Measurements from ENCODE around the gene C1orf159. TPM values are rescaled to one million over a fixed set of nuclear protein-coding genes. Genes with fewer than 3 reads are reported as not detected.

The C1orf159 gene
- total RNA-seq, 1 donor from 2014 or later, result 9.2 TPM

DNA sequence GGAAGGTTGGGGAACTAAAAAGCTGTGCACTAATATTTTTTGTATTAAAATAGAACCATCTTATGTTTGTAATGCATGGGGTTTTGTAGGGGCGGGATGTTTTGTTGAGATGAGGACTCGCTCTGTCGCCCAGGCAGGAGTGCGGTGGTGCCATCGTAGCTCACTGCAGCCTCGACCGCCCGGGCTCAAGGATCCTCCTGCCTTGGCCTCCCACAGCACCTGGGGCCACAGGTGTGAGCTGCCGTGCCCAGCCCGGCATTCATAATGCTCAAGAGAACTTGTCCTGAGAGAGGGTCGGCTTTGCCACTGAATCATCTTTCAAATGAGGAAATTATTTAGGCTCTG is 3.0 kb upstream of the C1orf159 start:
- DNase-seq (ENCODE audit: low spot score), result peak; percentile 64
- TF ChIP-seq, protein P1, sequence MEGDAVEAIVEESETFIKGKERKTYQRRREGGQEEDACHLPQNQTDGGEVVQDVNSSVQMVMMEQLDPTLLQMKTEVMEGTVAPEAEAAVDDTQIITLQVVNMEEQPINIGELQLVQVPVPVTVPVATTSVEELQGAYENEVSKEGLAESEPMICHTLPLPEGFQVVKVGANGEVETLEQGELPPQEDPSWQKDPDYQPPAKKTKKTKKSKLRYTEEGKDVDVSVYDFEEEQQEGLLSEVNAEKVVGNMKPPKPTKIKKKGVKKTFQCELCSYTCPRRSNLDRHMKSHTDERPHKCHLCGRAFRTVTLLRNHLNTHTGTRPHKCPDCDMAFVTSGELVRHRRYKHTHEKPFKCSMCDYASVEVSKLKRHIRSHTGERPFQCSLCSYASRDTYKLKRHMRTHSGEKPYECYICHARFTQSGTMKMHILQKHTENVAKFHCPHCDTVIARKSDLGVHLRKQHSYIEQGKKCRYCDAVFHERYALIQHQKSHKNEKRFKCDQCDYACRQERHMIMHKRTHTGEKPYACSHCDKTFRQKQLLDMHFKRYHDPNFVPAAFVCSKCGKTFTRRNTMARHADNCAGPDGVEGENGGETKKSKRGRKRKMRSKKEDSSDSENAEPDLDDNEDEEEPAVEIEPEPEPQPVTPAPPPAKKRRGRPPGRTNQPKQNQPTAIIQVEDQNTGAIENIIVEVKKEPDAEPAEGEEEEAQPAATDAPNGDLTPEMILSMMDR (IDR thresholded peaks at IDR 0.05), result no peak
- Mint-ChIP-seq H3K36me3 (ENCODE audit: low read depth) (peaks cover 2% of the 10 kb centered on the region), H3K4me3 (ENCODE audit: unreplicated experiment) (no peak overlapping the region), H3K27ac (ENCODE audit: unreplicated experiment) (no peak overlapping the region), H3K27me3 (ENCODE audit: low read depth) (no peaks in the 10 kb centered on the region), H3K9me3 (ENCODE audit: low read depth) (no peaks in the 10 kb centered on the region), H3K4me1 (ENCODE audit: low read depth) (peaks cover 10% of the 10 kb centered on the region)

DNA sequence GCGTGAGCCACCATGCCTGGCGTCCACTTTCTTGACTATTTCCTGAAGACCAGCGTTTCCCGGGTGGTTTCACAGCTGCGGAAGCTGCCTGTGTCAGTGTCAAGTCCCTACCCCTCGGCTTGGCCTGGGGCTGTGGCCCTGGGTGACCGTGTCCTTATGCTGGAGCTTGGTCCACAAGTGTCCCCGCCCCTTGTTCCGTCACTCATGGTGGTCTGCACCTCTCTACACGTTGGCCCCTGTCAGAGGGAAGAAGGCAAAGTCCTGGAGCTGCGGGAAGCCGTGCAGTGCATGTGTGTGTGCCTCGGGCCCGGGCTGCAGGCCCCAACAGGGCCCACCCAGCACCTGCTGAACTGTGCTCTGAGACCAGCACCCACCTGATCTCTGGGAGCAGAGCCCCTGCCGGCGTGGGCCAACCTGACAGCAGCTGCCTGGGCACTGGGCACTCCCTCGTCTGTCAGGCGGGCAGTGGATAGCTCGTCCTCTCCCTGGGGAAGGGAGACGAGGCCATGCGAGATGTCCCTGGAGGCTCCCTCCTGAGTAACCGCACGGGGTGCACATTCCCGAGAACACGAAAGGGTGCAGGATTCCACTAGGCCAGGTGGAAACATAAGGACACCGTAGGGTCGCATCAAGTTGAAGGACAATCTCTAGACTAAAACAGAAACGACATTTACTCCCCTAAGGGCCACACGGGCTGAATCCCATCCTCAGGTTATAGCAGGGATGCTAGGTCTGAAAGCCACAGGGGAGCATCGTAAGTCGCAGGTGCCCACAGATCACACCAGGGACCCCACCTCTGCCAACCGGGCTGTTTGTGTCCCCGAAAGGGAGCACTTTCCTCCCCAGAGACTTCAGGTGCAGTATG is 2.4 kb upstream of the C1orf159 start:
- no peak overlapping the region for H3K27ac Mint-ChIP-seq (ENCODE audit: unreplicated experiment)
- peak; percentile 77 for DNase-seq (ENCODE audit: low spot score)
- no peaks in the 10 kb centered on the region for H3K27me3 Mint-ChIP-seq (ENCODE audit: low read depth)
- no peak overlapping the region for H3K4me3 Mint-ChIP-seq (ENCODE audit: unreplicated experiment)
- TF ChIP-seq, protein P1 (IDR thresholded peaks at IDR 0.05), result no peak
- H3K36me3 Mint-ChIP-seq (ENCODE audit: low read depth), result peaks cover 3% of the 10 kb centered on the region
- peaks cover 3% of the 10 kb centered on the region for H3K9me3 Mint-ChIP-seq (ENCODE audit: low read depth)
- peaks cover 10% of the 10 kb centered on the region for H3K4me1 Mint-ChIP-seq (ENCODE audit: low read depth)

GRCh38 chr1:1117469-1117831 is 1.6 kb upstream of the C1orf159 start:
- TF ChIP-seq, protein P1 (IDR thresholded peaks at IDR 0.05), result no peak
- H3K27ac Mint-ChIP-seq (ENCODE audit: unreplicated experiment), result no peak overlapping the region
- H3K4me1 Mint-ChIP-seq (ENCODE audit: low read depth), result peaks cover 10% of the 10 kb centered on the region
- H3K27me3 Mint-ChIP-seq (ENCODE audit: low read depth), result no peaks in the 10 kb centered on the region
- peak; percentile 68 for DNase-seq (ENCODE audit: low spot score)
- peaks cover 3% of the 10 kb centered on the region for H3K36me3 Mint-ChIP-seq (ENCODE audit: low read depth)
- H3K4me3 Mint-ChIP-seq (ENCODE audit: unreplicated experiment), result no peak overlapping the region
- peaks cover 3% of the 10 kb centered on the region for H3K9me3 Mint-ChIP-seq (ENCODE audit: low read depth)

DNA sequence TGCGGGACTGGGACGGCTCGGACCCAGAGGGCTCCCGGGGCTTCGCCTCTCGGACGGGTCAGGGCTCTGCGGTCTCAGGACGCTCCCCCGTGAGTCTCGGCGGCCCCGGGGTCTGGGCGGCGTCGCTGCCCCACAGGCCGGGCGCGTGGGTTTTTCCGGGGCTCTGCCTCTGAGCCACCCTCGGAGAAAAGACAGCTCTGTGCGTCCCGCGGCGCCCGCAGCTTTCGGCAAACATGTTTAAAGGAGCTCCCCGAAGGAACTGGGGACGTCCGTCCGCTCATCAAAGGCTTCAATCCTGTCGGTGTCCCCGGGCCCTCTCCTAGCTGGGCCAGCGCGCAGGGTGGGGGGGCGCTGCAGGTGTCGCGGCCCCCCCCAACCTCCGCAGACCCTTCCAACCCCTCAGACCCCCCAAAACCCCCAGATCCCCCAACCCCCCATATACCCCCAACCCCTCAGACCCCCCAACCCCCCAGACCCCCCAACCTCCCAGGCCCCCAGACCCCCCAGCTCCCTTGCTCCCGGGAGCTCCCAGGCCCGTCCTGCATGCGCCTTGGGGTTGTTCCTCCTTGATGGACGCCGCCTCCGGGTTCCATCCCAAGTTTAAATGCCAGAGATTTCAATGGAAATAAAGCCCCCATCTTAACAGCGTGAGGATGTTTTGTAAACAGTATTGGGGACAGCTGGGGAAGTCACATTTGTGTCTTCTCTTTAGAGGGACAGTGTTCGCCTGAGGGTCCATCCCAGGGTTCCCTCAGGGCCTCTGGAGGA is 996 bp upstream of the C1orf159 start:
- TF ChIP-seq, protein P1 (IDR thresholded peaks at IDR 0.05), result no peak
- H3K36me3 Mint-ChIP-seq (ENCODE audit: low read depth), result peaks cover 3% of the 10 kb centered on the region
- H3K27ac Mint-ChIP-seq (ENCODE audit: unreplicated experiment), result no peak overlapping the region
- H3K4me1 Mint-ChIP-seq (ENCODE audit: low read depth), result peaks cover 10% of the 10 kb centered on the region
- H3K9me3 Mint-ChIP-seq (ENCODE audit: low read depth), result peaks cover 3% of the 10 kb centered on the region
- no peaks in the 10 kb centered on the region for H3K27me3 Mint-ChIP-seq (ENCODE audit: low read depth)
- peak overlapping the region; percentile 38 for H3K4me3 Mint-ChIP-seq (ENCODE audit: unreplicated experiment)
- peak; percentile 82 for DNase-seq (ENCODE audit: low spot score)

DNA sequence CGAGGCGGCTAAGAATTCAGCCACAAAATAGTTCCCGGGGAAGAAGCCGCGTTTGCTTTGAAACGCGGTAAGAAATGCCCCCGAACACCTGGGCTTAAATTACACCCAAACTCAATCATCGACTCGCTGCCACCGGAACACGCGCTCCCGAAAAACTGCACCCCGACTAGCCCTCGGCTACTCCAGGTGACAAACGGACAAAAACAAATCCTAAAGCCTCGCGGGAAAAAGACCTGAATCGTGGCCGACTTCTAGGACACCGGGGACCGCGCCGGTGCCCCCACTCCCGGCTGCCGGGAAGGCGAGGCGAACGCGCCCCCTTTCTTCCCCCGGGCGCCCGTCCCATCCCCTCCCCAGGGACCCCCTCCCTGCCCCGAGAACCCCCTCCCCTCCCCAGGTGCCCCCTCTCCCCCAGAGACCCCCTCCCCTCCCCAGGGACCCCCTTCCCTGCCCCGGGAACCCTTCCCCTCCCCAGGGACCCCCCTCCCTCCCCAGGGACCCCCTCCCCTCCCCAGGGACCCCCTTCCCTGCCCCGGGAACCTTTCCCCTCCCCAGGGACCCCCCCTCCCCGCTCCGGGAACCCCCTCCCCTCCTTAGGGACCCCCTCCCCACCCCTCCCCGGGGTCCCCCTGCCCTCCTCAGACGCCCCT is 628 bp downstream of the C1orf159 start:
- peaks cover 3% of the 10 kb centered on the region for H3K36me3 Mint-ChIP-seq (ENCODE audit: low read depth)
- DNase-seq (ENCODE audit: low spot score), result peak; percentile 59

More for the DNA sequence above, 628 bp downstream of the C1orf159 start:
- Mint-ChIP-seq H3K9me3 (ENCODE audit: low read depth) (peaks cover 3% of the 10 kb centered on the region), H3K4me1 (ENCODE audit: low read depth) (peaks cover 10% of the 10 kb centered on the region), H3K4me3 (ENCODE audit: unreplicated experiment) (peak overlapping the region; percentile 77), H3K27me3 (ENCODE audit: low read depth) (no peaks in the 10 kb centered on the region), H3K27ac (ENCODE audit: unreplicated experiment) (no peak overlapping the region)
- TF ChIP-seq, protein P1 (IDR thresholded peaks at IDR 0.05), result no peak
